HG02870 (cell line): Measurements from ENCODE around the gene NGDN.
"Not testable (repeated sequence)": the region's sequence is repeated elsewhere in the genome, so short reads cannot be mapped to it uniquely, and the experiment has no call there.

Experiments
- ATAC-seq: cut with Tn5 transposase; IDR thresholded peaks from one replicate; pipeline ENCODE4 v1.9.1; 2021; ENCODE audit warnings: mild to moderate bottlenecking, moderate library complexity; ENCODE audit not compliant: unreplicated experiment

The NGDN gene

GRCh38 chr14:23469127-23469905 lies at the start of gene NGDN:
Gene NGDN (plus strand): TSS chr14:23469703. CDS start chr14:23469716, 13 bp downstream.
- peak; percentile 97 for ATAC-seq

GRCh38 chr14:23421594-23421993 lies 47.9 kb upstream of the NGDN start:
- no peak for ATAC-seq

- ATAC-seq = no peak
Observed at GRCh38 chr14:23423657-23424056, 45.8 kb upstream of the NGDN start.

GRCh38 chr14:23425169-23425568 lies 44.3 kb upstream of the NGDN start:
- no peak for ATAC-seq

- not testable (repeated sequence) for ATAC-seq
Observed at GRCh38 chr14:23425798-23426197, 43.7 kb upstream of the NGDN start.

- no peak for ATAC-seq
Observed at GRCh38 chr14:23428686-23429495, 40.6 kb upstream of the NGDN start.

- no peak for ATAC-seq
Observed at GRCh38 chr14:23430016-23430722, 39.3 kb upstream of the NGDN start.

GRCh38 chr14:23430723-23431085 lies 38.8 kb upstream of the NGDN start:
- ATAC-seq = no peak

GRCh38 chr14:23431486-23431885 lies 38.0 kb upstream of the NGDN start:
- ATAC-seq = no peak

GRCh38 chr14:23432102-23432925 lies 37.2 kb upstream of the NGDN start:
- no peak for ATAC-seq

GRCh38 chr14:23432946-23433345 lies 36.6 kb upstream of the NGDN start:
- no peak for ATAC-seq

- ATAC-seq = no peak
Observed at GRCh38 chr14:23433457-23433856, 36.0 kb upstream of the NGDN start.

- no peak for ATAC-seq
Observed at GRCh38 chr14:23434488-23435222, 34.8 kb upstream of the NGDN start.

GRCh38 chr14:23435543-23436326 lies 33.8 kb upstream of the NGDN start, which contains the start of gene MYH7:
Gene MYH7 (minus strand): TSS chr14:23435660. CDS start chr14:23433732, 1,928 bp downstream.
- no peak for ATAC-seq

GRCh38 chr14:23436327-23437132 lies 33.0 kb upstream of the NGDN start:
- ATAC-seq = no peak

- no peak for ATAC-seq
Observed at GRCh38 chr14:23437133-23438100, 32.1 kb upstream of the NGDN start.
